WTC11 (cell line): ENCODE data around the gene LRMDA. TPM values are rescaled to one million over a fixed set of nuclear protein-coding genes. Genes with fewer than 3 reads are reported as not detected.

Experiments
- ATF1 ChIP-seq: sonication (generic); formaldehyde crosslinking; IDR thresholded peaks from 2 replicates; pipeline ENCODE4 v1.8.1; 2023; ENCODE audit warnings: mild to moderate bottlenecking, moderate library complexity, missing genetic modification reagents
- EMX1 ChIP-seq: fragments of 250-450 bp; sonication (Bioruptor Pico); IDR thresholded peaks from 2 replicates; pipeline ENCODE4 v1.8.0; 2021; ENCODE audit warnings: mild to moderate bottlenecking
- ERG ChIP-seq: fragments of 250-450 bp; sonication (Bioruptor Pico); IDR thresholded peaks from 2 replicates; pipeline ENCODE4 v1.8.0; 2021; ENCODE audit warnings: mild to moderate bottlenecking
- ETV6 ChIP-seq: sonication (generic); formaldehyde crosslinking; IDR thresholded peaks from 2 replicates; pipeline ENCODE4 v1.8.1; 2022; ENCODE audit warnings: mild to moderate bottlenecking, missing genetic modification reagents
- GTF2I ChIP-seq: fragments of 250-450 bp; sonication (Bioruptor Pico); conservative IDR thresholded peaks from 2 replicates; pipeline ENCODE4 v1.4.0; 2021; ENCODE audit warnings: mild to moderate bottlenecking
- IRF2 ChIP-seq: sonication (generic); formaldehyde crosslinking; IDR thresholded peaks from 2 replicates; pipeline ENCODE4 v1.8.0; 2022; ENCODE audit warnings: low read depth, missing genetic modification reagents, borderline replicate concordance
- MXD4 ChIP-seq: fragments of 250-450 bp; sonication (Bioruptor Pico); IDR thresholded peaks from 2 replicates; pipeline ENCODE4 v1.8.0; 2021; ENCODE audit warnings: mild to moderate bottlenecking, moderate library complexity, borderline replicate concordance
- NFE2L1 ChIP-seq: sonication (generic); formaldehyde crosslinking; IDR thresholded peaks from 2 replicates; pipeline ENCODE4 v1.8.1; 2023; ENCODE audit warnings: missing genetic modification reagents
- RORB ChIP-seq: fragments of 250-450 bp; sonication (Bioruptor Pico); IDR thresholded peaks from 2 replicates; pipeline ENCODE4 v1.9.0; 2021; ENCODE audit warnings: mild to moderate bottlenecking
- SOX15 ChIP-seq: fragments of 250-450 bp; sonication (Bioruptor Pico); IDR thresholded peaks from 2 replicates; pipeline ENCODE4 v1.9.0; 2021; ENCODE audit warnings: mild to moderate bottlenecking
- ZNF138 ChIP-seq: sonication (generic); formaldehyde crosslinking; conservative IDR thresholded peaks from 2 replicates; pipeline ENCODE4 v1.8.1; 2022; ENCODE audit warnings: mild to moderate bottlenecking, moderate library complexity, missing genetic modification reagents
- ZNF396 ChIP-seq: fragments of 250-450 bp; sonication (Bioruptor Pico); IDR thresholded peaks from 2 replicates; pipeline ENCODE4 v1.8.0; 2021; ENCODE audit warnings: mild to moderate bottlenecking, moderate library complexity, borderline replicate concordance
- ZNF423 ChIP-seq: fragments of 250-450 bp; sonication (Bioruptor Pico); IDR thresholded peaks from 2 replicates; pipeline ENCODE4 v2.1.2; 2022; ENCODE audit warnings: mild to moderate bottlenecking, moderate library complexity
- ZNF532 ChIP-seq: fragments of 250-450 bp; sonication (Bioruptor Pico); IDR thresholded peaks from 2 replicates; pipeline ENCODE4 v1.9.0; 2021; ENCODE audit warnings: mild to moderate bottlenecking, borderline replicate concordance
- total RNA-seq: library from RNA; stranded (reverse); gene quantifications from 3 replicates; pipeline ENCODE4 v1.2.3, GENCODE V29; 2021
- TF ChIP-seq, protein P1 (sequence below): sonication (generic); formaldehyde crosslinking; IDR thresholded peaks from 2 replicates; pipeline ENCODE4 v1.8.0; 2023; ENCODE audit warnings: missing genetic modification reagents, mild to moderate bottlenecking, borderline replicate concordance
- TF ChIP-seq, protein P2 (sequence below): sonication (generic); formaldehyde crosslinking; IDR thresholded peaks from 2 replicates; pipeline ENCODE4 v1.8.0; 2022; ENCODE audit warnings: mild to moderate bottlenecking, missing genetic modification reagents
- TF ChIP-seq, protein P3 (sequence below): sonication (generic); formaldehyde crosslinking; IDR thresholded peaks from 2 replicates; pipeline ENCODE4 v1.8.1; 2022; ENCODE audit warnings: mild to moderate bottlenecking, missing genetic modification reagents, moderate library complexity, borderline replicate concordance

LRMDA gene
- total RNA-seq, 1 experiment from 2014 or later = 0.92 TPM

- no peak for TF ChIP-seq SOX15 (CRISPR knock-in tag)
- 0 out of 2 replicates have a peak, but pooled peaks have one; percentile 38 for TF ChIP-seq ERG (CRISPR knock-in tag)
- TF ChIP-seq ZNF532 (CRISPR knock-in tag) = no peak
- TF ChIP-seq ZNF138 = no peak
- TF ChIP-seq, protein P1, sequence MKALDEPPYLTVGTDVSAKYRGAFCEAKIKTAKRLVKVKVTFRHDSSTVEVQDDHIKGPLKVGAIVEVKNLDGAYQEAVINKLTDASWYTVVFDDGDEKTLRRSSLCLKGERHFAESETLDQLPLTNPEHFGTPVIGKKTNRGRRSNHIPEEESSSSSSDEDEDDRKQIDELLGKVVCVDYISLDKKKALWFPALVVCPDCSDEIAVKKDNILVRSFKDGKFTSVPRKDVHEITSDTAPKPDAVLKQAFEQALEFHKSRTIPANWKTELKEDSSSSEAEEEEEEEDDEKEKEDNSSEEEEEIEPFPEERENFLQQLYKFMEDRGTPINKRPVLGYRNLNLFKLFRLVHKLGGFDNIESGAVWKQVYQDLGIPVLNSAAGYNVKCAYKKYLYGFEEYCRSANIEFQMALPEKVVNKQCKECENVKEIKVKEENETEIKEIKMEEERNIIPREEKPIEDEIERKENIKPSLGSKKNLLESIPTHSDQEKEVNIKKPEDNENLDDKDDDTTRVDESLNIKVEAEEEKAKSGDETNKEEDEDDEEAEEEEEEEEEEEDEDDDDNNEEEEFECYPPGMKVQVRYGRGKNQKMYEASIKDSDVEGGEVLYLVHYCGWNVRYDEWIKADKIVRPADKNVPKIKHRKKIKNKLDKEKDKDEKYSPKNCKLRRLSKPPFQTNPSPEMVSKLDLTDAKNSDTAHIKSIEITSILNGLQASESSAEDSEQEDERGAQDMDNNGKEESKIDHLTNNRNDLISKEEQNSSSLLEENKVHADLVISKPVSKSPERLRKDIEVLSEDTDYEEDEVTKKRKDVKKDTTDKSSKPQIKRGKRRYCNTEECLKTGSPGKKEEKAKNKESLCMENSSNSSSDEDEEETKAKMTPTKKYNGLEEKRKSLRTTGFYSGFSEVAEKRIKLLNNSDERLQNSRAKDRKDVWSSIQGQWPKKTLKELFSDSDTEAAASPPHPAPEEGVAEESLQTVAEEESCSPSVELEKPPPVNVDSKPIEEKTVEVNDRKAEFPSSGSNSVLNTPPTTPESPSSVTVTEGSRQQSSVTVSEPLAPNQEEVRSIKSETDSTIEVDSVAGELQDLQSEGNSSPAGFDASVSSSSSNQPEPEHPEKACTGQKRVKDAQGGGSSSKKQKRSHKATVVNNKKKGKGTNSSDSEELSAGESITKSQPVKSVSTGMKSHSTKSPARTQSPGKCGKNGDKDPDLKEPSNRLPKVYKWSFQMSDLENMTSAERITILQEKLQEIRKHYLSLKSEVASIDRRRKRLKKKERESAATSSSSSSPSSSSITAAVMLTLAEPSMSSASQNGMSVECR = no peak
- TF ChIP-seq ZNF423 (CRISPR knock-in tag) = peak; percentile 71
- TF ChIP-seq ETV6 (CRISPR knock-in tag) = peak; percentile 32; the same call in 1 of the 2 replicates
- no peak for TF ChIP-seq ZNF396 (CRISPR knock-in tag)
- TF ChIP-seq IRF2 (CRISPR knock-in tag) = no peak
- TF ChIP-seq EMX1 (CRISPR knock-in tag) = no peak
- TF ChIP-seq, protein P2, sequence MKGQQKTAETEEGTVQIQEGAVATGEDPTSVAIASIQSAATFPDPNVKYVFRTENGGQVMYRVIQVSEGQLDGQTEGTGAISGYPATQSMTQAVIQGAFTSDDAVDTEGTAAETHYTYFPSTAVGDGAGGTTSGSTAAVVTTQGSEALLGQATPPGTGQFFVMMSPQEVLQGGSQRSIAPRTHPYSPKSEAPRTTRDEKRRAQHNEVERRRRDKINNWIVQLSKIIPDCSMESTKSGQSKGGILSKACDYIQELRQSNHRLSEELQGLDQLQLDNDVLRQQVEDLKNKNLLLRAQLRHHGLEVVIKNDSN = no peak
- TF ChIP-seq NFE2L1 (CRISPR knock-in tag) = peak; percentile 64; the same call in 1 of the 2 replicates
- TF ChIP-seq RORB (CRISPR knock-in tag) = no peak
- TF ChIP-seq GTF2I (CRISPR knock-in tag) = no peak
- no peak for TF ChIP-seq MXD4 (CRISPR knock-in tag)
- no peak for TF ChIP-seq ATF1 (CRISPR knock-in tag)
- TF ChIP-seq, protein P3, sequence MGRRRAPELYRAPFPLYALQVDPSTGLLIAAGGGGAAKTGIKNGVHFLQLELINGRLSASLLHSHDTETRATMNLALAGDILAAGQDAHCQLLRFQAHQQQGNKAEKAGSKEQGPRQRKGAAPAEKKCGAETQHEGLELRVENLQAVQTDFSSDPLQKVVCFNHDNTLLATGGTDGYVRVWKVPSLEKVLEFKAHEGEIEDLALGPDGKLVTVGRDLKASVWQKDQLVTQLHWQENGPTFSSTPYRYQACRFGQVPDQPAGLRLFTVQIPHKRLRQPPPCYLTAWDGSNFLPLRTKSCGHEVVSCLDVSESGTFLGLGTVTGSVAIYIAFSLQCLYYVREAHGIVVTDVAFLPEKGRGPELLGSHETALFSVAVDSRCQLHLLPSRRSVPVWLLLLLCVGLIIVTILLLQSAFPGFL (CRISPR knock-in tag) = no peak
Observed at GRCh38 chr10:76082956-76083355, 651.5 kb downstream of the LRMDA start (continued).
